Ishikawa (cell line): ENCODE results near the gene BMPR1B.

Experiments used
- CREB1 ChIP-seq: IDR thresholded peaks from 2 replicates; pipeline ENCODE4 v1.6.1; 2012; ENCODE audit warnings: low read depth
- EP300 ChIP-seq: IDR thresholded peaks from 2 replicates; pipeline ENCODE4 v1.6.1; 2012; ENCODE audit warnings: borderline replicate concordance

- TF ChIP-seq CREB1, result no peak
- TF ChIP-seq EP300, result no peak
Measured at GRCh38 chr4:94804650-94805049, 46.9 kb downstream of the BMPR1B start.
